ENCODE measurements around the gene ZBTB6. TPM values are rescaled to one million over a fixed set of nuclear protein-coding genes. Genes with fewer than 3 reads are reported as not detected.
A peak's percentile ranks its signal among the peaks of the same experiment; 100 is the strongest.

The ZBTB6 gene
- total and polyA plus RNA-seq, 10 donors = 4.9 to 16.8 (median 11.1) TPM

DNA sequence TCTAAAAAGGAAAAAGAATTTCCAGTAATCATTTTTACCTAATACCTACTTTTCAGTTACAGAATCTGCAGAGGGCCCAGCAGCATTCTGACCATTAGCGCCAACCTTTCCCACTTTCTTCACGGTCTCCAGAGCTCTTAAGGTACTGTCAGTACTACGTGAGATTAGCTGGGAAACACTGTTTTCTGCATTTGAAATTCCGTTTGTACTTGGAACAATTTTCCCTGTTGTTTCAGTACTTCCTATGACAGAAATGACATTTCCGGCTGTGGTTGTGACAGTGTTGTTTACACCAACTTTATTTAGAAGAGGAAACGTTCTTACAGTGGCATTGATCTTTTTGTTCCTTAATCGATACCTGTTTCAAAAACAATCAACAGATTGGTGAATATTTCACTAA, 47.8 kb downstream of the ZBTB6 start:
- TF ChIP-seq POLR2AphosphoS5 (IDR thresholded peaks at IDR 0.05) = no peak
- TF ChIP-seq POLR2A (IDR thresholded peaks at IDR 0.05) = no peak
- TF ChIP-seq, protein P1, sequence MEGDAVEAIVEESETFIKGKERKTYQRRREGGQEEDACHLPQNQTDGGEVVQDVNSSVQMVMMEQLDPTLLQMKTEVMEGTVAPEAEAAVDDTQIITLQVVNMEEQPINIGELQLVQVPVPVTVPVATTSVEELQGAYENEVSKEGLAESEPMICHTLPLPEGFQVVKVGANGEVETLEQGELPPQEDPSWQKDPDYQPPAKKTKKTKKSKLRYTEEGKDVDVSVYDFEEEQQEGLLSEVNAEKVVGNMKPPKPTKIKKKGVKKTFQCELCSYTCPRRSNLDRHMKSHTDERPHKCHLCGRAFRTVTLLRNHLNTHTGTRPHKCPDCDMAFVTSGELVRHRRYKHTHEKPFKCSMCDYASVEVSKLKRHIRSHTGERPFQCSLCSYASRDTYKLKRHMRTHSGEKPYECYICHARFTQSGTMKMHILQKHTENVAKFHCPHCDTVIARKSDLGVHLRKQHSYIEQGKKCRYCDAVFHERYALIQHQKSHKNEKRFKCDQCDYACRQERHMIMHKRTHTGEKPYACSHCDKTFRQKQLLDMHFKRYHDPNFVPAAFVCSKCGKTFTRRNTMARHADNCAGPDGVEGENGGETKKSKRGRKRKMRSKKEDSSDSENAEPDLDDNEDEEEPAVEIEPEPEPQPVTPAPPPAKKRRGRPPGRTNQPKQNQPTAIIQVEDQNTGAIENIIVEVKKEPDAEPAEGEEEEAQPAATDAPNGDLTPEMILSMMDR (IDR thresholded peaks at IDR 0.05 in 8 of 11, conservative IDR thresholded peaks at IDR 0.05 in 3 of 11) = no peak
- peak overlapping the region in 3 of 8 donors; percentile 14 to 35 (median 30) for H3K27ac ChIP-seq
- DNase-seq = no peak
- 80 to 85% (median 83%) methylated on average over 7 of the region's 7 CpGs for WGBS, 5 donors
- H3K27me3 ChIP-seq (replicated peaks in 1 of 7) = no peaks in the 10 kb centered on the region
- intact Hi-C loops (cut with DNase I; ENCODE audit: low total_unique reads) = no loop called here
- no peak overlapping the region for H3K4me3 ChIP-seq
- H3K4me1 ChIP-seq = no peaks in the 10 kb centered on the region
- peaks cover 0 to 79% (median 31%) of the 10 kb centered on the region in 6 donors for H3K36me3 ChIP-seq
- no peaks in the 10 kb centered on the region for H3K9me3 ChIP-seq

DNA sequence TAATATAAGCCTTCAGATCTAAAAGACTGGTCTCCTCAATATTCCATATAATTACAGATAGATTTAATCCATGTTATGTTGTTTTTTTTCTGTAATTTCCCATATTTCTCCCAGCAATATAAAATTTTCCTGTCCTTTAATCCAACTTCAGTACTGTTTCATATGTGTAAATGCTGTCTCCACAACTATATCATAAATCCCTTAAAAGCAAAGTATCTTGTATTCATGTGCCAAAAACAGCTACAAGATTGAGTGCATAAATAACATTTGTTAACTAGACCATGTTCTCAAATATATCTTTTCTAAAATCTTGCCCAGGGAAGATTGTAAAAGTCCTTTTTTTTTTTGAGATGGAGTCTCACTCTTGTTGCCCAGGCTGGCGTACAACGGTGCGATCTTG, 49.7 kb downstream of the ZBTB6 start:
- H3K36me3 ChIP-seq = peaks cover 0 to 81% (median 24%) of the 10 kb centered on the region in 6 donors
- H3K9me3 ChIP-seq = no peaks in the 10 kb centered on the region
- no peak overlapping the region for H3K27ac ChIP-seq
- H3K4me3 ChIP-seq = no peak overlapping the region
- DNase-seq = no peak
- 96 to 99% (median 98%) methylated on average over 3 of the region's 3 CpGs for WGBS, 5 donors
- TF ChIP-seq, protein P1 (IDR thresholded peaks at IDR 0.05 in 8 of 11, conservative IDR thresholded peaks at IDR 0.05 in 3 of 11) = no peak
- TF ChIP-seq POLR2AphosphoS5 (IDR thresholded peaks at IDR 0.05) = no peak
- no peak for TF ChIP-seq POLR2A (IDR thresholded peaks at IDR 0.05)
- no peaks in the 10 kb centered on the region for H3K27me3 ChIP-seq (replicated peaks in 1 of 7)
- intact Hi-C loops (cut with DNase I; ENCODE audit: low total_unique reads) = no loop called here
- no peaks in the 10 kb centered on the region for H3K4me1 ChIP-seq

DNA sequence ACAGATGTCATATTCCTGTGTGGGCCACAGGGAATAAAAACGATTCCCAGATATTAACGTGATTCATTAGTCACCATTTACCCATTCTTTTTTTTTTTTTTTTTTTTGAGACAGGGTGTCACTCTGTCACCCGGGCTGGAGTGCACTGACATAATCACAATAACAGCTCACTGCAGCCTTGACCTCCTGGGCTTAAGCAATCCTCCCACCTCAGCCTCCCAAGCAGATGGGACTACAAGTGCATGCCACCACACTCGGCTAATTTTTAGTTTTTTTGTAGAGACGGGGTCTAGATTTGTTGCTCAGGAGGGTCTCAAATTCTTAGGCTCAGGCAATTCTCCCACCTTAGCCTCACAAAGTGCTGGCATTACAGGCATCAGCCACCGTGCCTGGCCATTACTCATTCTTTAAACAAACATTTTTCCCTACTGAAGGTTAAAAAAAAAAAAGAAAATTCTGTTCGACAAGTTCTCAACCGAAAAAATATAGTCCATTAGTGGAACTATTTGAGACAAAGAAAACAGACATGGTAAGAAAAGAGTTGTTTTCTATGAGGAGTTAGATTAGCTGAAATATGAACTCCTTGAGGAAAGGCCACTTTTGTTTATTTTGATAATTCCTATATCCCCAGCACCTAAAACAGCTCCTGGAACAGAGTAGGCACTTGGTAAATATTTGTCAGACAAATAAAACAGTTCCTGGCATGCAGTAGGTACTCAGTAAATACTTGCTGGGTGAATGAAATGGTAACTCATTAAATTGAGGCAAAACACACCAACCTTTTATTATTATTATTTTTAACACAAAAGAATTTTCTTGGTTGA, 52.6 kb downstream of the ZBTB6 start:
- no peaks in the 10 kb centered on the region for H3K27me3 ChIP-seq (replicated peaks in 1 of 7)
- H3K36me3 ChIP-seq = peaks cover 0 to 99% (median 51%) of the 10 kb centered on the region in 6 donors
- no peaks in the 10 kb centered on the region for H3K4me1 ChIP-seq
- no peaks in the 10 kb centered on the region for H3K9me3 ChIP-seq
- no peak for TF ChIP-seq POLR2AphosphoS5 (IDR thresholded peaks at IDR 0.05)
- no peak for DNase-seq
- no peak overlapping the region for H3K4me3 ChIP-seq
- WGBS, 5 donors = 93 to 96% (median 95%) methylated on average over 8 of the region's 8 CpGs
- no peak overlapping the region for H3K27ac ChIP-seq
- intact Hi-C loops (cut with DNase I; ENCODE audit: low total_unique reads) = no loop called here

Small RNA genes lying within 50 kb of the gene (small RNA-seq; reads per million reads assigned to genes)
- 0 reads per million in 4 donors for gene RNY1P15
- 3,165 to 6,463 (median 4,493) reads per million in 4 donors for gene SNORD90

Other genes with a start within 250 kb of the ZBTB6 start
- not detected for gene OR1L3, start 238.2 kb downstream of the ZBTB6 start, total RNA-seq
- not detected for gene OR1L3, start 238.2 kb downstream of the ZBTB6 start, polyA plus RNA-seq
- gene OR1L4, start 189.3 kb downstream of the ZBTB6 start, total RNA-seq = not detected
- gene OR1L4, start 189.3 kb downstream of the ZBTB6 start, polyA plus RNA-seq = not detected
- not detected for gene OR1L6, start 171.0 kb downstream of the ZBTB6 start, total RNA-seq
- not detected for gene OR1L6, start 171.0 kb downstream of the ZBTB6 start, polyA plus RNA-seq
- gene OR5C1, start 124.4 kb downstream of the ZBTB6 start, total RNA-seq = not detected
- not detected for gene OR5C1, start 124.4 kb downstream of the ZBTB6 start, polyA plus RNA-seq
- not detected for gene OR1K1, start 113.2 kb downstream of the ZBTB6 start, total RNA-seq
- not detected for gene OR1K1, start 113.2 kb downstream of the ZBTB6 start, polyA plus RNA-seq
- gene PDCL, start 84.7 kb downstream of the ZBTB6 start, total RNA-seq = 10 to 100 TPM; 15.7 to 25.5 (median 22.6) TPM
- 10 to 100 TPM in 1 of 3 donors, 1 to 10 TPM in 2; 6.8 to 11.5 (median 8.8) TPM for gene PDCL, start 84.7 kb downstream of the ZBTB6 start, polyA plus RNA-seq
- gene RC3H2, start 8.0 kb downstream of the ZBTB6 start, total RNA-seq = 10 to 100 TPM; 58.3 to 78.7 (median 64.8) TPM
- gene RC3H2, start 8.0 kb downstream of the ZBTB6 start, polyA plus RNA-seq = 10 to 100 TPM in 1 of 3 donors, 1 to 10 TPM in 2; 8.3 to 13.7 (median 9.6) TPM
- 10 to 100 TPM in 2 of 7 donors, 1 to 10 TPM in 5; 7.3 to 10.9 (median 9.4) TPM for gene ZBTB26, start 18.2 kb upstream of the ZBTB6 start, total RNA-seq
- gene ZBTB26, start 18.2 kb upstream of the ZBTB6 start, polyA plus RNA-seq = 1 to 10 TPM; 5.1 to 5.4 (median 5.2) TPM
- gene RABGAP1, start 27.7 kb upstream of the ZBTB6 start, total RNA-seq = 10 to 100 TPM; 43.2 to 65.7 (median 54.8) TPM
- 10 to 100 TPM in 1 of 3 donors, 1 to 10 TPM in 2; 7.4 to 11.8 (median 7.7) TPM for gene RABGAP1, start 27.7 kb upstream of the ZBTB6 start, polyA plus RNA-seq
- gene GPR21, start 120.3 kb upstream of the ZBTB6 start, total RNA-seq = 1 to 10 TPM in 6 of 7 donors, not detected in 1; 2.3 to 5.4 (median 3.3) TPM
- under 1 TPM; 0.19 to 0.43 (median 0.24) TPM for gene GPR21, start 120.3 kb upstream of the ZBTB6 start, polyA plus RNA-seq